ENCODE measurements around the gene NAIF1.

NAIF1 gene

DNA sequence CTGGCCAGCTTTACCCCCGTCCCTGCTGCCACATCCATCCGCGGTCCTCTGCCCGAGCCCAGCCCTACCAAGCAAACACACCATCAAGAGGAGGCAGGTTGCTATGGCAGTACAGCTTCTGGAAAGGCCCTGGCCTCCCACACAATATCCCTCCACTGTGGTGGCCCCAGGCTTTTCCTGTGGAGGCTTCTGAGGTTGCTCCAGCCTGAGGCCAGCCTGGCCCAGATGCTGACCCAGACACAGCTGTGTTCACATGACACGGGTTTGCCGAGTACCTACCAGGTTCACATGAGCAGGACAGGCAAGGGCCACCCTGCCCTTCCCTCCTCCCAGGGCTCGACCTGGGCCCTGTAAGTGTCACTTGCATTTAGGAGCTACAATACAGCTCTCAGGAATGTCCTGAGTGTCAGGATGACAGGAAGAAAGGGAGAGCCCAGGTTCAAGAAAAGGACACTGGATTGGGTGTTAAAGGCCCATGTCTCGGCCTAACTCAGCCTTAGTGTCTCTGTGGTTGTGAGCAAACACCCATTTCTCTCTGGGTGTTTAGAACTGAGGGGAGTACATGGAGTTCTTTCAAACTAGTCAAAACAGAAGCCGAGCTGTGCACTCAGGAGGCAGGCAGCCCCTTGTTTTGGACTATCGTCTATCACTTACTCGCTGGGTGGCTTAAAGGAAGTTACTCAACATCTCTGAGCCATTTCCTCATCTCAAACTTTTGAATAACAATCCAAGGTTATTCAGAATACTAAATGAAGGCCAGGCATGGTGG, 40.2 kb downstream of the NAIF1 start:
- H2AFZ ChIP-seq (ENCODE audit: low read length), result no peak overlapping the region
- H4K91ac ChIP-seq (ENCODE audit: low read depth, low read length, poor library complexity), result no peak overlapping the region
- no CpG with 5 or more reads among the region's 11 CpGs for WGBS, 2 donors (ENCODE audit: extremely low coverage in 2 of 2, insufficient read length in 2 of 2, insufficient replicate concordance in 1 of 2)
- no peak overlapping the region for H2BK120ac ChIP-seq (ENCODE audit: low read depth, low read length)
- H3K9ac ChIP-seq (ENCODE audit: low read depth, low read length, poor library complexity), result no peak overlapping the region
- H3K23ac ChIP-seq (ENCODE audit: low read depth, low read length, poor library complexity), result no peak overlapping the region
- no peak for DNase-seq (ENCODE audit: low spot score)
- H3K9me3 ChIP-seq (replicated peaks in 1 of 2; ENCODE audit: control insufficient read depth in 2 of 2, insufficient read depth in 1 of 2, low read depth in 1 of 2, low read length in 2 of 2), result peaks cover 0 to 2% of the 10 kb centered on the region in 2 donors
- H2AK5ac ChIP-seq (ENCODE audit: low read depth, low read length), result peak overlapping the region; percentile 15
- peaks cover 2 to 7% of the 10 kb centered on the region in 2 donors for H3K4me1 ChIP-seq (ENCODE audit: control insufficient read depth in 2 of 2, insufficient read depth in 1 of 2, low read depth in 1 of 2, low read length in 2 of 2)
- H4K8ac ChIP-seq (ENCODE audit: low read depth, low read length), result no peak overlapping the region
- H2BK12ac ChIP-seq (ENCODE audit: low read length), result no peak overlapping the region
- H3K4me3 ChIP-seq (ENCODE audit: low read length in 2 of 2), result no peak overlapping the region
- no peaks in the 10 kb centered on the region for H3K36me3 ChIP-seq (replicated peaks in 1 of 2; ENCODE audit: control insufficient read depth in 2 of 2, insufficient read depth in 2 of 2, low read length in 2 of 2)
- H3K14ac ChIP-seq (ENCODE audit: low read length), result peak overlapping the region; percentile 58
- H3K27ac ChIP-seq (replicated peaks; ENCODE audit: low read length), result no peak overlapping the region
- peaks cover 0 to 7% (median 0%) of the 10 kb centered on the region in 3 experiments for H3K27me3 ChIP-seq (ENCODE audit: control insufficient read depth in 3 of 3, insufficient read depth in 3 of 3, low read depth in 1 of 3, low read length in 3 of 3)
- H3K4me2 ChIP-seq (ENCODE audit: insufficient read depth, low read length, poor library complexity, severe bottlenecking), result no peak overlapping the region
- H2BK5ac ChIP-seq (ENCODE audit: low read length), result peak overlapping the region; percentile 26
- H3K4ac ChIP-seq (ENCODE audit: low read length), result no peak overlapping the region
- no peak overlapping the region for H2BK15ac ChIP-seq (ENCODE audit: low read length)
- H3K18ac ChIP-seq (ENCODE audit: low read length), result peak overlapping the region; percentile 81
- H3K79me1 ChIP-seq (ENCODE audit: low read depth, low read length), result no peaks in the 10 kb centered on the region

- peak overlapping the region; percentile 26 for H2BK5ac ChIP-seq (ENCODE audit: low read length)
- WGBS, 2 donors (ENCODE audit: extremely low coverage in 2 of 2, insufficient read length in 2 of 2, insufficient replicate concordance in 1 of 2), result no CpG with 5 or more reads among the region's 12 CpGs
- peak overlapping the region; percentile 15 for H2AK5ac ChIP-seq (ENCODE audit: low read depth, low read length)
- H4K91ac ChIP-seq (ENCODE audit: low read depth, low read length, poor library complexity), result no peak overlapping the region
- H4K8ac ChIP-seq (ENCODE audit: low read depth, low read length), result no peak overlapping the region
- no peak overlapping the region for H3K14ac ChIP-seq (ENCODE audit: low read length)
- H3K27ac ChIP-seq (replicated peaks; ENCODE audit: low read length), result no peak overlapping the region
- no peak for DNase-seq (ENCODE audit: low spot score)
- no peak overlapping the region for H3K4me2 ChIP-seq (ENCODE audit: insufficient read depth, low read length, poor library complexity, severe bottlenecking)
- peaks cover 2 to 7% of the 10 kb centered on the region in 2 donors for H3K4me1 ChIP-seq (ENCODE audit: control insufficient read depth in 2 of 2, insufficient read depth in 1 of 2, low read depth in 1 of 2, low read length in 2 of 2)
- H3K79me1 ChIP-seq (ENCODE audit: low read depth, low read length), result no peaks in the 10 kb centered on the region
- H3K4me3 ChIP-seq (ENCODE audit: low read length in 2 of 2), result no peak overlapping the region
- no peak overlapping the region for H3K9ac ChIP-seq (ENCODE audit: low read depth, low read length, poor library complexity)
- H3K27me3 ChIP-seq (ENCODE audit: control insufficient read depth in 3 of 3, insufficient read depth in 3 of 3, low read depth in 1 of 3, low read length in 3 of 3), result peaks cover 0 to 8% (median 0%) of the 10 kb centered on the region in 3 experiments
- no peak overlapping the region for H3K23ac ChIP-seq (ENCODE audit: low read depth, low read length, poor library complexity)
- no peak overlapping the region for H2BK15ac ChIP-seq (ENCODE audit: low read length)
- H3K18ac ChIP-seq (ENCODE audit: low read length), result peak overlapping the region; percentile 81
- H3K36me3 ChIP-seq (replicated peaks in 1 of 2; ENCODE audit: control insufficient read depth in 2 of 2, insufficient read depth in 2 of 2, low read length in 2 of 2), result no peaks in the 10 kb centered on the region
- H3K9me3 ChIP-seq (replicated peaks in 1 of 2; ENCODE audit: control insufficient read depth in 2 of 2, insufficient read depth in 1 of 2, low read depth in 1 of 2, low read length in 2 of 2), result peaks cover 0 to 2% of the 10 kb centered on the region in 2 donors
- no peak overlapping the region for H2AFZ ChIP-seq (ENCODE audit: low read length)
- no peak overlapping the region for H3K4ac ChIP-seq (ENCODE audit: low read length)
- no peak overlapping the region for H2BK120ac ChIP-seq (ENCODE audit: low read depth, low read length)
- H2BK12ac ChIP-seq (ENCODE audit: low read length), result no peak overlapping the region
Measured at GRCh38 chr9:128026255-128026772, 40.8 kb downstream of the NAIF1 start.

DNA sequence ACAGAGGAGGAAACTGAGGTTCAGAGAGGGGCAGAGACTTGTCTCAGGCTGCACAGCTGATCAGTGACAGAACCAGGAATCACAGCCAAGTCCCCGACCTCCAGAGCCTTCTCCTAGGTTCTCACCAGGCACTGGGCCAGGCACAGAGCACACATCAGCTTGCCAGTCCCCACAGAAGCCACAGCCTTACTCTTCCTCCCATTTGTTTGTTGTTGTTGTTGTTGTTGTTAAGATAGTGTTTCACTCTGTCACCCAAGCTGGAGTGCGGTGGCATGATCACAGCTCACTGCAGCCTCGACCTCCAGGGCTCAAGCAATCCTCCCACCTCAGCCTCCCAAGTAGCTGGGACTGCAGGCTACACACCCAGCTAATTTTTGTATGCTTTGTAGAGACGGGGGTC, 41.4 kb downstream of the NAIF1 start:
- Histone ChIP-seq H3K4me2 (ENCODE audit: insufficient read depth, low read length, poor library complexity, severe bottlenecking) (no peak overlapping the region), H2BK5ac (ENCODE audit: low read length) (no peak overlapping the region), H2BK15ac (ENCODE audit: low read length) (no peak overlapping the region), H3K4ac (ENCODE audit: low read length) (no peak overlapping the region), H2BK12ac (ENCODE audit: low read length) (no peak overlapping the region), H3K79me1 (ENCODE audit: low read depth, low read length) (no peaks in the 10 kb centered on the region), H2BK120ac (ENCODE audit: low read depth, low read length) (no peak overlapping the region), H3K27me3 (ENCODE audit: control insufficient read depth in 3 of 3, insufficient read depth in 3 of 3, low read depth in 1 of 3, low read length in 3 of 3) (peaks cover 0 to 8% (median 0%) of the 10 kb centered on the region in 3 experiments), H3K4me3 (ENCODE audit: low read length in 2 of 2) (no peak overlapping the region), H3K23ac (ENCODE audit: low read depth, low read length, poor library complexity) (no peak overlapping the region), H3K9ac (ENCODE audit: low read depth, low read length, poor library complexity) (no peak overlapping the region), H3K27ac (replicated peaks; ENCODE audit: low read length) (no peak overlapping the region), H3K18ac (ENCODE audit: low read length) (no peak overlapping the region), H4K91ac (ENCODE audit: low read depth, low read length, poor library complexity) (no peak overlapping the region), H2AFZ (ENCODE audit: low read length) (no peak overlapping the region), H3K36me3 (replicated peaks in 1 of 2; ENCODE audit: control insufficient read depth in 2 of 2, insufficient read depth in 2 of 2, low read length in 2 of 2) (no peaks in the 10 kb centered on the region), H2AK5ac (ENCODE audit: low read depth, low read length) (no peak overlapping the region), H3K9me3 (replicated peaks in 1 of 2; ENCODE audit: control insufficient read depth in 2 of 2, insufficient read depth in 1 of 2, low read depth in 1 of 2, low read length in 2 of 2) (peaks cover 0 to 2% of the 10 kb centered on the region in 2 donors), H3K4me1 (ENCODE audit: control insufficient read depth in 2 of 2, insufficient read depth in 1 of 2, low read depth in 1 of 2, low read length in 2 of 2) (peaks cover 2 to 7% of the 10 kb centered on the region in 2 donors), H4K8ac (ENCODE audit: low read depth, low read length) (no peak overlapping the region), H3K14ac (ENCODE audit: low read length) (no peak overlapping the region)
- no CpG with 5 or more reads among the region's 4 CpGs for WGBS, 2 donors (ENCODE audit: extremely low coverage in 2 of 2, insufficient read length in 2 of 2, insufficient replicate concordance in 1 of 2)
- no peak for DNase-seq (ENCODE audit: low spot score)

- Histone ChIP-seq H2BK12ac (ENCODE audit: low read length) (no peak overlapping the region), H3K9me3 (replicated peaks in 1 of 2; ENCODE audit: control insufficient read depth in 2 of 2, insufficient read depth in 1 of 2, low read depth in 1 of 2, low read length in 2 of 2) (peaks cover 0 to 2% of the 10 kb centered on the region in 2 donors), H3K27me3 (ENCODE audit: control insufficient read depth in 3 of 3, insufficient read depth in 3 of 3, low read depth in 1 of 3, low read length in 3 of 3) (peaks cover 0 to 8% (median 0%) of the 10 kb centered on the region in 3 experiments), H2BK5ac (ENCODE audit: low read length) (no peak overlapping the region), H2AK5ac (ENCODE audit: low read depth, low read length) (no peak overlapping the region), H3K23ac (ENCODE audit: low read depth, low read length, poor library complexity) (no peak overlapping the region), H3K4me2 (ENCODE audit: insufficient read depth, low read length, poor library complexity, severe bottlenecking) (no peak overlapping the region), H3K4ac (ENCODE audit: low read length) (no peak overlapping the region), H3K27ac (replicated peaks; ENCODE audit: low read length) (no peak overlapping the region), H3K4me1 (ENCODE audit: control insufficient read depth in 2 of 2, insufficient read depth in 1 of 2, low read depth in 1 of 2, low read length in 2 of 2) (peaks cover 2 to 7% of the 10 kb centered on the region in 2 donors), H3K79me1 (ENCODE audit: low read depth, low read length) (no peaks in the 10 kb centered on the region), H2BK15ac (ENCODE audit: low read length) (no peak overlapping the region), H3K4me3 (ENCODE audit: low read length in 2 of 2) (no peak overlapping the region), H3K9ac (ENCODE audit: low read depth, low read length, poor library complexity) (no peak overlapping the region), H4K91ac (ENCODE audit: low read depth, low read length, poor library complexity) (no peak overlapping the region), H3K36me3 (replicated peaks in 1 of 2; ENCODE audit: control insufficient read depth in 2 of 2, insufficient read depth in 2 of 2, low read length in 2 of 2) (no peaks in the 10 kb centered on the region), H2BK120ac (ENCODE audit: low read depth, low read length) (no peak overlapping the region), H4K8ac (ENCODE audit: low read depth, low read length) (no peak overlapping the region), H2AFZ (ENCODE audit: low read length) (no peak overlapping the region), H3K18ac (ENCODE audit: low read length) (no peak overlapping the region), H3K14ac (ENCODE audit: low read length) (no peak overlapping the region)
- DNase-seq (ENCODE audit: low spot score), result no peak
- WGBS, 2 donors (ENCODE audit: extremely low coverage in 2 of 2, insufficient read length in 2 of 2, insufficient replicate concordance in 1 of 2), result no CpG with 5 or more reads among the region's 5 CpGs
Measured at GRCh38 chr9:128024761-128025308, 42.3 kb downstream of the NAIF1 start.

All from neuronal stem cell (in vitro differentiated cells).